ENCODE data around the gene CTNND2.

- no peak for TF ChIP-seq POLR2A (IDR thresholded peaks at IDR 0.05)
- TF ChIP-seq CTCF (IDR thresholded peaks at IDR 0.05), result no peak
Observed at GRCh38 chr5:11675184-11675583, 229.1 kb downstream of the CTNND2 start.
